NCI-H1930 (cell line): ENCODE results near the gene NOX4.

ENCODE experiments used
- DNase-seq, 2 experiments: peaks; one replicate each; lab custom pipeline; 2025; lab: John Stamatoyannopoulos, UW

Gene NOX4

GRCh38 chr11:89490981-89491690, at the start of gene NOX4:
TSS of gene NOX4 (minus strand) at chr11:89491375. CDS start at chr11:89491246, 129 bp downstream.
- no peak for DNase-seq

GRCh38 chr11:89540826-89541225, 49.7 kb upstream of the NOX4 start:
- DNase-seq = no peak

- DNase-seq = no peak
These were observed 46.8 kb upstream of the NOX4 start for GRCh38 chr11:89537936-89538335.

GRCh38 chr11:89536926-89537325, 45.8 kb upstream of the NOX4 start:
- DNase-seq = no peak

- DNase-seq = no peak
These were observed 44.0 kb upstream of the NOX4 start for GRCh38 chr11:89535221-89535620.

- DNase-seq = no peak
These were observed 38.6 kb upstream of the NOX4 start for GRCh38 chr11:89529626-89530380.

- no peak for DNase-seq
These were observed 30.6 kb upstream of the NOX4 start for GRCh38 chr11:89521792-89522191.

GRCh38 chr11:89521294-89521693, 30.1 kb upstream of the NOX4 start:
- DNase-seq = no peak

- no peak for DNase-seq
These were observed 25.3 kb upstream of the NOX4 start for GRCh38 chr11:89516496-89516895.

GRCh38 chr11:89508544-89508943, 17.4 kb upstream of the NOX4 start:
- DNase-seq = no peak

GRCh38 chr11:89504270-89504669, 13.1 kb upstream of the NOX4 start:
- DNase-seq = no peak

GRCh38 chr11:89503422-89503821, 12.2 kb upstream of the NOX4 start:
- no peak for DNase-seq

GRCh38 chr11:89502301-89502700, 11.1 kb upstream of the NOX4 start:
- DNase-seq = no peak

GRCh38 chr11:89500336-89500735, 9.2 kb upstream of the NOX4 start:
- DNase-seq = no peak

- DNase-seq = no peak
These were observed 7.8 kb upstream of the NOX4 start for GRCh38 chr11:89498845-89499448.

- no peak for DNase-seq
These were observed 4.8 kb upstream of the NOX4 start for GRCh38 chr11:89495951-89496350.

GRCh38 chr11:89493431-89493830, 2.3 kb upstream of the NOX4 start:
- no peak for DNase-seq

- no peak for DNase-seq
These were observed 584 bp downstream of the NOX4 start for GRCh38 chr11:89490602-89490980.

- no peak for DNase-seq
These were observed 1.2 kb downstream of the NOX4 start for GRCh38 chr11:89489930-89490329.

- no peak for DNase-seq
These were observed 4.2 kb downstream of the NOX4 start for GRCh38 chr11:89487016-89487415.

- no peak for DNase-seq
These were observed 6.3 kb downstream of the NOX4 start for GRCh38 chr11:89484896-89485295.

- DNase-seq = no peak
These were observed 14.0 kb downstream of the NOX4 start for GRCh38 chr11:89477175-89477574.

- no peak for DNase-seq
These were observed 27.9 kb downstream of the NOX4 start for GRCh38 chr11:89463266-89463780.
